Measurements from ENCODE around the gene SMURF1.
"Not testable (repeated sequence)": the region's sequence is repeated elsewhere in the genome, so short reads cannot be mapped to it uniquely, and the experiment has no call there.

SMURF1 gene

DNA sequence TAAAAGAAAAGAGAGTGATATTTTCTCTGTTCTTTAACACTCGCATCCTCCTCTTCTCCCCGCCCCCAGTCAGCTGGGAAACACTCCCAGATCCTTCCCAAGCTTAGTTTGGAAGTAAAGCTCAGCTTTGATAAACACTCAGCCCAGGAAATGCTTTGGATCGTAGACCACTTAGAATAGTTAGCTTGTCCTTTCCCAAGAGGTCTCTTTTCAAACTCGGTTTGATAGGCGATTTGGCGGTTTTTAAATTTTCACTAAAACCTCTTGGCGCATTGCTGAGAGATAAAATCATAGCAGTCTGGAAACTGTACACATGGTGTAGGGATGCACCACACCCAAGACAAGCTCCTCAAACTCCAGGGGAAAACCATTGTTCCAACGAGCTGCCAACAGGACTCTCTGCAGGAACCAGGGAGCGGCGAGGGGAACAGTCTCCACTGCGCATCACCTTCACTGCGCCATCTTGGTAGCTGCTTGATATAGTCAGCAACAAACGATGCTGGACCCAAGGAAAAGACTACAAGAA is 22.3 kb downstream of the SMURF1 start:
- no peak for DNase-seq (ENCODE audit: low spot score)

DNA sequence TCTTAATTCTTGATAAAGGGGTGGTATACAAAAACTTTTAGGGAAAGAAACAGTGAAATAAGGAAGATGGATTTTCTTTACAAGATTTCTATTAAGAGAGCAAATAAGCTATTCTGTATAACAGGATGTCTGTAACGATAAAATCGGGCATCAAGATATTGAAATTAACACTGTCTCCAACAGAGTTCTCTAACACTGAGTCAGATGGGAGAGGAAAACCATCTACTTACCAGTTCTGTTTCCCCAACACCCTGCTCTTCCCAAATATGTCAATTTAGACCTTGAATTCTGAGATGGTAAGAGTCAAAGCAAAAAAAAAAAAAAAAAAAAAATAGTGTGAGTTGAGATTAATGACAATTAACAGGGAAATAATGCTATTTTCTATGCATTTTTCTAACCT is 23.0 kb downstream of the SMURF1 start:
- no peak for DNase-seq (ENCODE audit: low spot score)

DNA sequence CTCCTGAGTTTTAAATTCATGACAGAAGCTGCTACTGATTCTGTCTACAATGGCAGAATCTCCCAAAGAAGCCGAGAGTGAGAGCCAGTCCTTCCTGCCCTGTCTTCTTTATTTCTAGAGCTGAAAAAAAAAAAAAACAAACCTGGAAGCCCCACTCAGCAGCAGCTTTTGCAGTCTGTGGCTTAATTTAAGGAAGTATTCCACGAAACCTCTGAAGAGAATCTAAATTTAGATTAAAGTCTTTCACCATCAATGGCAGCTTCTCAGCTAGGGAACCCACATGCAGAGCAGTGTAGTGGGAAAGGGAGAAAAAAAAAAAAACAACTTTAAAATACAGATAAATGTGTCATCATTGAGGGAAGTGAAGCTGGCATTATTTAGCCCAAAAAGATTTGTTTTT is 23.4 kb downstream of the SMURF1 start:
- no peak for DNase-seq (ENCODE audit: low spot score)

DNA sequence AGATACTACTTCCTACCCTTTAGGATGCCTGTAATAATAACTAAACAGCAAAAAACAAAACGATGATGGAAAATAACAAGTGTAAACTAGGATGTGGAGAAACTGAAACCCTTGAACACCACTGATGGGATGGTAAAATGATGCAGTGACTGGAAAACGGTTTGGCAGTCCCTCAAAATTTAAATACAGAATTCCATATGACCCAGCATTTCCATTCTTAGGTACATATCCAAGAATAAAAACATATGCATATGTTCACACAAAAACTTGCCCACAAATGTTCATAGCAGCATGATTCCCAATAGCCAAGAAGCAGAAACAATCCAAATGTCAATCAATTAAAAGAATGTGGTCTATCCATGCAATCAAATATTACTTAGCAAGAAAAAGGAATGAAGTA is 25.8 kb downstream of the SMURF1 start:
- DNase-seq (ENCODE audit: low spot score), result no peak

DNA sequence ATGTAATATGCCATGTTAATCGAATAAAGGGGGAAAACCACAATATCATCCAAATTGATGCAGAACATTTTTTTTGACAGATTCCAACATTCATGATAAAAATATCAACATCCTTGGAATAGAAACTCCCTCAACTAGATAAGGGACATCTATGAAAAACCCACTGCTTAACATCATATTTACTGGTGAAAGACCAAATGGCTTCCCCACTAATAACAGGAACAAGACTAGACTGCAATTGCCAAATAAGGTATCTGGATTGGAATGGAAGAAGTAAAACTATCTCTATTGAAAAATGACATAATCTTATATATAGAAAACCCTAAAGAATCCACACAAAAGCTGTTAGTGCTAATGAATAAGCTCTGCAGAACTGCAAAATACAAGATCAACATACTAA is 27.8 kb downstream of the SMURF1 start:
- DNase-seq (ENCODE audit: low spot score), result no peak

DNA sequence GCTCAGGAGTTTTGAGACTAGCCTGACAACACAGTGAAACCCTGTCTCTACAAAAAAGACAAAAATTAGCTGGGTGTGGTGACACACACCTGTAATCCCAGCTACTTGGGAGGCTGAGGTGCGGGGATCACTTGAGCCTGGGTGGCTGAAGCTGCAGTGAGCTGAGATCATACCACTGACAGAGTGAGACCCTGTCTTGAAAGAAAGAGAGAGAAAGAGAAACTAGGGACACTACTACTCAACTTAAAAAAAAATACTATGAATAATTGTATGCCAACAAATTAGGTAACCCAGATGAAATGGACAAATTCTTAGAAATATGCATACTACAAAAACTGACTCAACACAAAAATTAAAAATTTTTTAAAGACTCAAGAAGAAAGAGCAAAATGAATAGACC is 28.5 kb downstream of the SMURF1 start:
- no peak for DNase-seq (ENCODE audit: low spot score)

DNA sequence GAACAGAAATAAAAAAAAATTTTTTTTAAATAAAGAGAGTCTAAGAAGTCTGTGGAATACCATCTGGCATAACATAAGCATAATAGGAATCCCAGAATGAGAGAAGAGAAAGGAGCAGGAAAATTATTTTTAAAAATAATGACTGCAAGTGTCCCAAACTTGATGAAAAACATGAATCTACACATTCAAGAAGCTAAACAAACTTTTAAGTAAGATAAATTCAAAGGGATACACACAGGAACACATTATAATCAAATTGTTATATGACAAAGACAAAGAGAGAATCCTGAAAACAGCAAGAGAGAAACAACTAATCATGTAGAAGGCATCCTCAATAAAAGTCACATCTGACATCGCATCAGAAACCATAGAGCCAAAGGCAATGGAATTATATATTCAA is 30.9 kb downstream of the SMURF1 start:
- no peak for DNase-seq (ENCODE audit: low spot score)

DNA sequence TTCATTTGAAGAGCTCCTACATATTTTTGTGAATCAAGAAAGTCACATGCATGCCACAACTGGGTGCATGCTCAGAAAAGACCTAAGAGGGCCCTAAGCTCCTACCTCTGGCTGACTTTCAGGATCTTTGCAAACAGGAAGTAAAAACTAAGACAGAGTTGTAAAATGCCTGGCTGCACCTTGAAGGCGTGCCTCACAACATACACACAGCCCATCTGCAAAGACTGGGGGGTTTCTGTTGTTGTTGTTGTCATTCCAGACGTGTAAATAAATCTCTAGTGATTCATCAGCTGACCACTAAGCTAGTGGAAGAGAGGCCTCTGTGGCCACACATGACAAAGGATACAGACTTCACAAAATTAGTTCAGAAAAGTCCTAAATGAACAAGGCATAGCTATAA is 31.8 kb downstream of the SMURF1 start:
- no peak for DNase-seq (ENCODE audit: low spot score)

DNA sequence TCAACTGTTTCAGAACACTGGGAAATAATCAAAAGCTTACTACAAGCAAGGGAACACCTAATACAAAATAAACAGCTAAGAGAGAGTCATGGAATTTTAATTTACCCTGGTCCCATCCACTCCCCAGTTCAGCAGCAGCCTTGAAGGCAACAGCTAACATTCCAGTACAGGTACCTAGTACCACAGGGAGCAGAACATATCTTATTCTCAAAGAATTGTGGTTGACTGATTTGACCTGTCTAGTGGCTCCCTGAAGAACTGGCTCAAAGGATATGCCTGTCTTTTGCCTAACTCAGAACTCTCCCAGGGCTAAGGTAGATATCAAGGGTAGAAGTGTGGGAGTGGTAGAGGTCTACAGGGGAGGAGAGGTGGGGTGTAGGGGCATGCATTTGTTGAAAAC is 32.3 kb downstream of the SMURF1 start:
- no peak for DNase-seq (ENCODE audit: low spot score)

DNA sequence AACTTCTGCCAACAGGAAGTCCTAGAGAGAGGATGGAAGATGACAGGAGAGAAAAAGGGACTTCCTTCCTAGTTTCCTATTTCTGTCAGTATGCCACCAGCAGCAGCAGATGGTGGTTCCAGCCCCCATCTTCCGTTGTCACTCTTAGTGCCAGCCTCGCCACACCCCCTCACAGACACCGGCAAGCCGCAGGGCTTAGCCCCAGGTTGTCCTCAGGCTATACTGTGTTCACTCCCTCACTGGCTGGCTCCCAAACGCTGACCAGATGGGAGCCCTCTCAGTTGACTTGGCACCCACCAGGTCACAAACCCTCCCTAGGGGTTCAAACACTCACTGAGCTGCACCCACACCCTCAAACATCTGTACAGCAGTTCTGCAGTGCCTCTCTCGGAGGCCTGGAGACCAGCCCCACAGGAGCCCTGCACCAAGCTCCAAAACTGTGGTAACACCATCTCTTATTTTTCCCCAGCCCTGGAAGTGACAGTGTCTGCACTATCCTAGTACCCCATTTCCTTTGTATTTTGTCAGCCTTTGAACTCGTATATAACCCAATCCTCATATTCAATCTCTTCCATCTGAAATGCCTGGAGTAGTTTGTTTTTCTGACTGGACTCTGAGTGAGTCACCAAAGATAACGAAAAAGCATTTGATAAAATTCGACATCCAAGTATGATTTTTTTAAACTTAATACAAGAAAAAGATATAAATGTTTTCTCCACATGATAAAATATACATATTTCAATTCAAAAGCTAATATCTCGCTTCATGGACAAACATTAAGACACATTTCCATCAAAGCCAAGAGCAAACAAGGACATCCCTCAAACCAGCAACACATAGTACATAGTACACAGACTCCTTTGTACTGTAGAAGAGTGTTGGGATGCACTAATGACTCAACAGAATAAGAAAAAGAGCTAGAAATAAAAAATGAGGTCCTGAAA is 34.5 kb downstream of the SMURF1 start:
- DNase-seq (ENCODE audit: low spot score), result no peak

DNA sequence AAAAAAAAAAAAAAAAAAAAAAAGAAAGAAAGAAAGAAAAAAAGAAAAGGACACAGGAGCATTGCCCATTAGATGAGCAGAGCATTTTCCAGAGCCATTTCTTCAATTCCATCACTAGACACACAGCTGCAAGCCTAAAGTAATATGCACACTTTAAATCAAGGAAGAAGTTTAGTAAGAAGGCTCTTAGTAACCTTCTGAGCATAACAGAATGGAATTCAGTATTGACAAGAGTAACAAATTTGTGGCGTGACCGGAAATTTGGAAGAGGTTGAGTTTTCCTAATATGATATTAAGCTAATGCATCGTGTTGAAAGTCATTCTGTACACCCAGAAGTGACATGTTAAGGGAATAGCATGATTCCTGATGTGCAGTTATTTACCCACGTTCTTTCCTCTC is 35.3 kb downstream of the SMURF1 start:
- DNase-seq (ENCODE audit: low spot score), result no peak

DNA sequence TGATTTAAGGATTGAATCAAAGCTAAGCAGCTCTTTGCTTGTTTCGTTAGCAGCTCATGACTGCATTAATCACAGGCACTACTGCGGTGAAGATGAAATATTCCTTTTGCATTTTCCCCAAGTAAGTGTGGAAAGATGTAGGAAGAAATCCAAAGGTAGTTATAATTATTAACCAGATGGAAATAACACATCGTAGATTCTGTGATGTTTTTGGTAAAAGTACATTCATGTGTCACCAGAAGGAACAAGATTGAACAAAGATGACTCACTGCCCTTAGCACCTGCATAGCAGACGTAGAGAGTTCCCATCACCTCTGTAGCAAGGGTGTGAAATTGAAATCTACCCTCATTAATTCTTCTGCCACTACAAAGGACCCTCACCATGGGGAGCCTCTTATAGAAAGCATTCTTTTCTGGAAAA is 37.1 kb downstream of the SMURF1 start:
- no peak for DNase-seq (ENCODE audit: low spot score)

DNA sequence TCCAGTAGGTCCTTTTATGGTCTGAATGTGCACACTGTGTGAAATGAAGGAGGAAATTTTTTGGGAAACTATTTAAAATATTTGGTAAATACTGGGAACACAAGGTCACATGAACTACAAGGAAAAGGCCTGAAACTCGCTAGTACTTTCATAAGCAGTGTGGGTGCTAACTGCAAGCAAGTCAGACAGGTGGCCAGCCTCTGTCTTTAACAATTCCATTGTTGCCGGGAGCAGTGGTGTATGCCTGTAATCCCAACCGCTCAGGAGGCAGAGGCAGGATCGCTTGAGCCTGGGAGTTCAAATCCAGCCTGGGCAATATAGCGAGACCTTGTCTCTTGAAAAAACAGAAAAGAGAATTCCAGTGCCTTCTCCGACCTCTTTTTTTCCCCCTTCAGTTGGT is 37.5 kb downstream of the SMURF1 start:
- no peak for DNase-seq (ENCODE audit: low spot score)

DNA sequence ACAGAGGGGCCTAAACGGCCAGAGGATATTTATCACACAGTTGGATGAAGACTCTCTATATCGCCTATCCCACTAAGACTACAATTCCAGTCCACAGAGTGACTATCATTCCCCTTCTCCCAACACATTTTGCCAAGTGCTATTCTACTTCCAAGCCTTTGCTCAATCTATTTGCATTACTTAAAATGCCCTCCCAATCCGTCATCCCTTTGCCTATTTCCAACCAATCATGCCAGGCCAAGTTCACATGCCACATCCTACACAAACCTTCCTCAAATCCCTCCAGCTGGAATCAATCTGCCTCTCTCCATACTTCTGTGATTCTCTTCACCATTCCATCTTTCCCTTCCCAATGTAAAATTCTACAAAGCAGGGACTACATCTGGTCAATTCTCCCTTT is 38.2 kb downstream of the SMURF1 start:
- no peak for DNase-seq (ENCODE audit: low spot score)

DNA sequence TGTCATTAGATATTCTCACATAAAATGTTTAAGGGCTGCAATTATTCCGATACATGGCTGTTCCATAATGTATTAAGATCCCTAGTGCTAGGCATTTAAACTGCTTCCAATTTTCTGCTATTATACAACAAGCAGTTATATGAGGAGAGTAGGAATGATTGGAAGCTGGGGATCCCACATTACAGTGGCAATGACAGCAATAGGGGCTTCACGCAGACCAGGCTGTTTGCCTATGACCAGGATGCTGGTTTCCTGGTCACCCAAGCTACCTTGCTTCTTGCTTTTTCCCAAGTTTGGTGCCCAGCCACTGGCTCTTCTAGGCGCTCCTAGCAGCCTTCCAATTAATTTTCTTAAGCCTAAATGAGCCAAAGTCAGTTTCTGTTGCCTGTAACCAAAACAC is 39.3 kb downstream of the SMURF1 start:
- DNase-seq (ENCODE audit: low spot score), result no peak

DNA sequence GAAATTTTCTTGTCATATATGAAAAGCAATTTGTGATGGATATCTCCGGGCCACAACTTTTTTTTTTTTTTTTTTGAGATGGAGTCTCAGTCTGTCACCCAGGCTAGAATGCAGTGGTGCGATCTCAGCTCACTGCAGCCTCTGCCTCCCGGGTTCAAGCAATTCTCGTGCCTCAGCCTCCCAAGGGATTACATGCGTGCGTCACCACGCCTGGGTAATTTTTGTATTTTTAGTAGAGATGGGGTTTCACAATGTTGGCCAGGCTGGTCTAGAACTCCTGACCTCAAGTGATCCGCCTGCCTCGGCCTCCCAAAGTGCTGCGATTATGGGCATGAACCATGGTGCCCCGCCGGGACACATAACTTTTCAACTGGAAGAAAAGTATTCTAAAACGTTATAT is 40.1 kb downstream of the SMURF1 start:
- DNase-seq (ENCODE audit: low spot score), result not testable (repeated sequence)

DNA sequence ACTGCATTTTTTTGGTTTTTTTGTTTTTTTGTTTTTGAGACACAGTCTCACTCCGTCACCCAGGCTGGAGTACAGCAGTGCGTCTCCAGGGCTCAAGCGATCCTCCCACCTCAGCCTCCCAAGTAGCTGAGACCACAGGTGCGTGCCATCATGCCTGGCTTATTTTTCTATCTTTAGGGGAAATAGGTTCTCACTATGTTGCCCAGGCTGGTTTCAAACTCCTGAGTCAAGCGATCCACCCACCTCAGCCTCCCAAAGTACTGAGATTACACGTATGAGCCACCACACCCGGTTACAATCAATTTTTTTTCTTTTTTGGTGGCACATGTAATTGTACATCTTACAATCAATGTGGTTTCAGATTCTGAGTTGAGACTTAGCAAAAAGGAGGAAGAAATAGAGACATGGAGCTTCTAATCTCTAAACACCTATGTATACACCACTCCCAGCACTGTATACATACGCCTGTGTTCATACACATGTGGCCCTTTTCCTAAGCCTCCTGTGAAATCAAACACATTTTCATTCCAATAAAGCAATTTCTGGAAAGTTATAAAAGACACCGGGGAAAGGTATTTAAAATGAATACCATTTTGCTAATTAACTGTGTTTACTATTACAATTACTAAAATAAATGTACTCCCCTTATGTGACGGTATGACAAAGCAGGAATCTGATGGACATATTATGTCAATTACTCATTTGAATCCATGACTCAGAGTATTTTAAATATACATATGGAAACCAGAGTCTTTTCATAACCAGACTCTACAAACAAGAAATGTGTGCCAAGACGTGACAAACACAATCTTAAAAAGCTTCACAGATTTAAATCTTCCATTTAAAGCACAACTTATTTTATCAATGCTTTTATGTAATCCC is 40.9 kb downstream of the SMURF1 start:
- DNase-seq (ENCODE audit: low spot score), result no peak

DNA sequence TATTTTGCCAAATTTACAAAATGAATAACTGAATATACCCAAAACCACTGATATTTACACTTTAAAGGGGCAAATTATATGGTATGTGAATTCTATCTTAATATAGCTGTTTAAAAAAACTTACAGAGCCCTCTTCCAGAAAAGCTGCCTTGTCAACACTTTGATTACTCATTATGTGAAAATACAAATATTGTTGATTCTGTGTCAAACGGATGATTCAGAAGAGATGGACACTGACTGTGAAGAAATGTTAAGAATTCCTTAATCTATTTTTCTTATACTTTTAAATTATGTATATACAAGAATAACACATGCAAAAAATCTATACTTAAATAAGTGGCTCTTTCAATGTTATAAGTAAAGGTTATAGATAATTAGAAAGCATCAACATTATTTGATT is 41.5 kb downstream of the SMURF1 start:
- no peak for DNase-seq (ENCODE audit: low spot score)

DNA sequence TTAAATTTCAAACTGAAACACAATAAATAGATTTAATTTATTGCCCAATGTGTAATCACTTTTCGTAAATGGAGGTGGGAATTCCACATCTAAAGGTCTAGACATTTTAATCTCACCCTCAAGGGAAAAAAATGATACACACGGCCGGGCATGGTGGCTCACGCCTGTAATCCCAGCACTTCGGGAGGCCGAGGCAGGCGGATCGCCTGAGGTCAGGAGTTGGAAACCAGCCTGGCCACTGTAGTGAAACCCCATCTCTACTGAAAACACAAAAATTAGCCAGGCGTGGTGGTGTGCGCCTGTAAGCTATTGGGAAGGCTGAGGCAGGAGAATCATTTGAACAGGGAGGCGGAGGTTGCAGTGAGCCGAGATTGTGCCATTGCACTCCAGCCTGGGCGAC is 42.4 kb downstream of the SMURF1 start:
- not testable (repeated sequence) for DNase-seq (ENCODE audit: low spot score)

DNA sequence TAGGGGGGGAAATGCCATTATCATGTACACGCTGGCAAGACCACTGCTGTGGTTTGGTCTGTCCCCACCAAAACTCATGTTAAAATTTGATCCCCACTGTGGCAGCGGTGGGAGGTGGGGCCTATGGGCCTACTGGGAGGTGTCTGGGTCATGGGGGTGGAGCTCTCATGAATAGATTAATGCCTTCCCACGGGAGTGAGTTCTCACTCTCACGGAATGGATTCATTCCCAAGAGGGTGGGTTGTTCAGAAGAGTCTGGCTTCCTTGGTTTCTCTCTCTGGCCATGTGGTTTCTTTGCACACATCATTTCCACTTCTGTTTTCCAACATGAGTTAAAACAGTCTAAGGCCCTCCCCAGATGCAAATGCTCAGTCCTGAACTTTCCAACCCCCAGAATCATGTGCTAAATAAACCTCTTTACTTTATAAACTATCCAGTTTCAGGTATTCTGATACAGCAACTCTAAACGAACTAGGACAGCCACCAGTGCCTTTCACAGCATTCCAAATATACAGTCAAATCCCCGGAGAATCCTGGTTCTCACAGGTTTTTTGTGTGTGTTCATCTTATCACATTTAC is 44.3 kb downstream of the SMURF1 start:
- DNase-seq (ENCODE audit: low spot score), result no peak

DNA sequence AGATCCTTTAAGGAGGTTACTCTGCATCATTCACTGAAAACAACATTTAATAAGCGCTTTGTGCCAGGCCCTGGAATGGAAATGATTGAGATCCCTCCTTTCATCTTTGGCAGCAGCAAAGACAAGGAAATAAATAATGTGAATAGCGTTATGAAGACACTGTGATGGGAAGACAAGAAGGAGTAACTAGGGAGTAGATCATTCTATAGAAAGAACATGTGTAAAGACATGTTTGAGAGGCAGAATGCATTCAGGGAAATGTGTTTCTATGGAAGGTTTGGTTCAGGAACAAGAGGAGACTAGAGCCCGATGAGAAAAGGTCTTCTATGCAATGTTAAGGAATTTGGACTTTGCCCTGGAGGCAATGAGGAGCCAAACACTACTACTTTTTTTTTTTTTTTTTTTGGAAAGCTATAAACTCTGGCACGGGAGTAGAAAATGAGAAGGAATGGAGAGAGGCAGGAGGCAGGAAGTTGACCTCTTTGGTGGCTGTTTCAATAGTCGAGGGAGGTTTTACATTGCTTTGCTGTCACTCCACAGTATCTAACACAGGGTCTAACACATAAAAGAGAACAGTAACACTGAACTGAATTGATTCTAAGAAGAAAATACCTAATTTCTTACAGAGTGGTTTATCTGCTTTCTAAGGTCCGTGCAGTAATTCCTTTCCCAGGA is 44.9 kb downstream of the SMURF1 start:
- DNase-seq (ENCODE audit: low spot score), result no peak

DNA sequence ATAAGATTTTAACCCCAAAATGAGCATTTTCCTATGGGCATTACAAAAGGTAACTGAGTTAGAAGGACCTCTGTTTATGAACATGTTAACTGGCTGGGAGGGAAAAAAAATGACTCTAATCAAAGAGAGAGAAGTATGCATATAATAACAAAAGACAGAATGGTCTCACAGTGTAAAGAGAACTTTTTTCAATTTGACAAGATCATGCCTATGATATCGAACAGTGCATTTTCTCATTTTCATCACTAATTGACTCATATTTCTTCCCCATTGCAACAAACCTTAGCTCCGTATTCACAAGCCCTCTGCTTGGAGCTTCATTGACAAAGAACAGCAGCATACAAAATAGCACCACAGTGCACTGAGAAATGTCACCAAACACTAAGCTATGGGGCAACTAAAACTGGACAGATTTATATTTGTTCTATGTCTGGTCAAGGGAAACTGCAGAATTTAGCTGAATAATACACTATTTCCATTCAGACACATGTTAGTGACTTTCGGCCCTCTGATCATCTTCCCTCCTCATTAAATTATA is 45.6 kb downstream of the SMURF1 start:
- no peak for DNase-seq (ENCODE audit: low spot score)

Data from CD4-positive, alpha-beta T cell treated with Interleukin-2 at 100 ng/mL for 4 hours (primary cell).